Measurements from ENCODE around the gene PTPN12. TPM values are rescaled to one million over a fixed set of nuclear protein-coding genes. Genes with fewer than 3 reads are reported as not detected.
"Not testable (repeated sequence)": the region's sequence is repeated elsewhere in the genome, so short reads cannot be mapped to it uniquely, and the experiment has no call there.

Gene PTPN12
- total RNA-seq, 2 donors from 2014 or later, result 47.5 to 60.4 TPM

DNA sequence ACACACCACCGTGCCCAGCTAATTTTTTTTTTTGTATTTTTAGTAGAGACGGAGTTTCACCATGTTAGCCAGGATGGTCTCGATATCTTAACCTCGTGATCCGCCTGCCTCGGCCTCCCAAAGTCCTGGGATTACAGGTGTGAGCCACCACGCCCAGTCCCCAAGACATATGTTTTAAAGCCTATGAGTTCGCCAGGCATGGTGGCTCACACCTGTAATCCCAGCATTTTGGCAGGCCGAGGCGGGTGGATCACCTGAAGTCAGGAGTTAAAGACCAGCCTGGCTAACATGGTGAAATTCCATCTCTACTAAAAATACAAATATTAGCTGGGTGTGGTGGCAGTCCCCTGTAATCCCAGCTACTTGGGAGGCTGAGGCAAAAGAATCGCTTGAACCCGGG is 115.7 kb downstream of the PTPN12 start:
- DNase-seq, ATAC-seq: not testable (repeated sequence)
- intact Hi-C loops (cut with DNase I), result loop anchor here (10.0 kb wide), 2 partner anchors 102 to 282 kb away; no protein-coding TSS in a partner anchor

DNA sequence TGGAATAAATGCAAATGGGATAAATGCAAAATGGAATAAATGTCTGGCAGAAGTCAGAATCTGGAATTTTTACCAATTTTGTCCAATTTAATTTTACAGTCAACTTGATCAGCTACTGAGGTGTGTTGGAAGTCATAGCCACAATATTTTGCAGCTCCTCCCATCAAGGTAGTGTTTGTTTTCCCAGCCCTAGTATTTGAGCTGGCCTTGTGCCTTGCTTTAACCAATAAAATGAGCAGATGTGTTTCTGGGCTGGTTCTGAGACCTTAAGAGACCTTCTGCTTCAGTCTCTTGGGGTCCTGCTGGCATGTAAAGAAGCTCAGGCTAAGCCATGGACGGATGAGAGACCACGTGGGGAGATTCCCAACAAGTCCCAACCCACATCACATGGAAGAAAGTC is 116.5 kb downstream of the PTPN12 start:
- DNase-seq (no peak), ATAC-seq (no peak)
- intact Hi-C loops (cut with DNase I), result loop anchor here (10.0 kb wide), 2 partner anchors 101 to 281 kb away; no protein-coding TSS in a partner anchor

DNA sequence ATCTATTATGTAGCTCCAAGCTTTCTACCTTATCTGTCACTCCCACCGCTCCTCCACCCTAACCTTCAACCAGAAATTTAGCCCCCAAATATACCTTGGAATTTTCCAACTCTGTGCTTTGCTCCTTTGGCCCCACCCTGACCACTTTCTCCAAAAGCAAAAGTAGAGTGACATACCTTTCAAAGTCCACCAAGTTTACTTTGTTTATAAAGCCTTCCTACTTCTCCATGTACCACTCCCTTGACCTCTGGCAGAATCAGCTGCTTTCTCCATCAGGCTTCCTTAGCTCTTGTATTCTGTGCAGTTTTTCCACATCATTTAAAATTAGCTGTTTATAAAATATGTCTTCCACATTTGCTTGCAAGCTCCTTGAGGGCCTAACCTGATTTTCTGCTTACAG is 118.3 kb downstream of the PTPN12 start:
- no peak for ATAC-seq
- DNase-seq, result no peak
- intact Hi-C loops (cut with DNase I), result loop anchor here (10.0 kb wide), 2 partner anchors 99 to 279 kb away; no protein-coding TSS in a partner anchor

DNA sequence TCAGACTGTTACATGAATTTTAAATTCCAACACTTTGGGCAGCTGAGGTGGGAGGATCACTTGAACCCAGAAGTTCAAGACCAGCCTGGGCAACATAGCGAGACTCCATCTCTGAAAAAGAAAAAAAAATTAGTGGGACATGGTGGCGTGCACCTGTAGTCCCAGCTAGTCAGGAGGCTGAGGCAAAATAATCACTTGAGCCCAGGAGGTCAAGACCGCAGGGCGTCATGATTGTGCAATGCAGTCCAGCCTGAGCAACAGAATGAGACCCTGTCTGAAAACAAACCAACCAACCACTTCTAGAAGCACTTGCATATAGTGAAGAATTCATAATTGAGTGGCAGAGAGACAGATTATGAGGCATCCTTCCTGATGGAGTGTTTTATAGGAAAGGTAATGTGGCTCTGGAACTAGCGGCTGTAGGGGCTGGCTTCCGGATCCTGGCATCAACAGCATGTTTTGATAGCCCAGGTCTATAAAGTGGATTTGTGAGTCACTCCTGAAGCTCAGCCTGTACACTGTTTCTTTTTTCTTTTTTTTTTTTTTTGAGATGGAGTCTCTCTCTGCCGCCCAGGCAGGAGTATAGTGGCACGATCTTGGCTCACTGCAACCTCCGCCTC is 118.9 kb downstream of the PTPN12 start:
- intact Hi-C loops (cut with DNase I), result loop anchor here (10.0 kb wide), 2 partner anchors 99 to 279 kb away; no protein-coding TSS in a partner anchor
- DNase-seq, result no peak
- no peak for ATAC-seq

DNA sequence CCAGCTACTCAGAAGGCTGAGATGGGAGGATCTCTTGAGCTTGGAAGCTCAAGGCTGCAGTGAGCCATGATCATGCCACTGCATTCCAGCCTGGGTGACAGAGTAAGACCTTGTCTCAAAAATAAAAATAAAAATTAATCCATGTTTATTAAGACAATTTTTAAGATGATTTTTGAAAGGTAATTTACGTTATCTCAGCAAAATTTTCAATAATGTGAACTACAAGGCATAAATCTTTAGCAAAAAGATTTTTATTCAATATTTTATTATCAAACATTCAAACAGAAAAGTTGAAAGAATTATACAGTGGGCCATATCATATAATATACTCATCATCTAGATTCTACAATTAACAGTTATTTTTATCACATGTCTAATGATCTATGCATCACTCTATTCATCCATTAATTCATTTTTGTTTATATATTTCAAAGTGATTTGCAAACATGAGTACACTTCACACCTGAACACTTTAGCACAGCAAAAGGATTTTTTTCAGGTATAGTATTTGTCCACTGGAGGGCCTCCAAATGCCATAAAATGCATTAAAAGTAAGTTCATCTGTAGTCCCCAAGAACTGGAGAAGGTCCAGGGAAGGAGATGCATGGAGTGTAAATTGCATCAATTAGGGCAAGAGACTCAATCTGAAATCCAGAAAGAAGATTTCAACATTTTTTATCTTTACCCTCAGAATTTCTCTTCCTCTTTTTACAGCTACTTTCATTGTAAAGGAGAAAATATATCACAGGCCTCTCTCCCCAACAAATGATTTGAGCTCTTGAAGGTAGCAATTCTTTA is 120.5 kb downstream of the PTPN12 start:
- DNase-seq, result no peak
- peak in 1 of 2 donors; percentile 35 for ATAC-seq
- intact Hi-C loops (cut with DNase I), result loop anchor here (2.0 to 10.0 kb wide), 3 partner anchors 97 to 277 kb away; no protein-coding TSS in a partner anchor

DNA sequence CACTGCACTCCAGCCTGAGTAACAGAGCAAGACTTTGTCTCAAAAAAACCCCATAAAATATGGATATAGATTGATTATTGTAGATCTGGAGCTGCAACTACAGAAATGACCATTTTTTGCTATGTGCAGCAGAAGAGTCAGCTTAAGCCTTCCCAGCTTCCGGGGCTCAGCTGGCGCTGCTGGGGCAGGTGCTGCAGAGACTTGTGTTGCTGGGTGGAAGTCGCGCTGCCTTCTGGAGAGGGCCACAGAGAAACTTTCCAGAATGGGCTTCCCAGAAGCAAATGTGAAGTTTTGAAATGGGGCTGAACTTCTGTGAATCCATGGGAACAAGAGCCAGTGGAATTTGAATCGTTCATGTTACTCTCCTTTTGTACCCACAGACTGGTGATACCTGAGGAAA is 121.8 kb downstream of the PTPN12 start:
- no peak for DNase-seq
- no peak for ATAC-seq
- intact Hi-C loops (cut with DNase I), result loop anchor here (2.0 to 10.0 kb wide), 3 partner anchors 96 to 276 kb away; no protein-coding TSS in a partner anchor

DNA sequence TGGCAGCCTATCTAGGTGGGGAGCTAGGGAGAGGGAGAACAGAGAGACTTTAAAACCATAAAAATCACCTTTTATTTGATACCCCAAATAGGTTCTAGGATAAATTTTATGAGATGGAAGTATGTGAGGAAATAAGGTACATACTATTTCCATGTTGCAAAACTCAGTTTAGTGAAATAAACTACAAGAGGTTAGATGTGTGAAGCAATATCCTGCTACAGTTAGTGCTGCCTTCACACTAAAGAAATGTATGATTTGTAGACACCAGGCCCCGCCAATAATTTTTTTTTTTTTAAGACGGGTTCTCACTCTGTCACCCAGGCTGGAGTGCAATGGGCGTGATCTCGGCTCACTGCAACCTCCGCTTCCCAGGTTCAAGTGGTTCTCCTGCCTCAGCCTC is 124.7 kb downstream of the PTPN12 start:
- intact Hi-C loops (cut with DNase I), result no loop called here
- DNase-seq (no peak), ATAC-seq (no peak)

DNA sequence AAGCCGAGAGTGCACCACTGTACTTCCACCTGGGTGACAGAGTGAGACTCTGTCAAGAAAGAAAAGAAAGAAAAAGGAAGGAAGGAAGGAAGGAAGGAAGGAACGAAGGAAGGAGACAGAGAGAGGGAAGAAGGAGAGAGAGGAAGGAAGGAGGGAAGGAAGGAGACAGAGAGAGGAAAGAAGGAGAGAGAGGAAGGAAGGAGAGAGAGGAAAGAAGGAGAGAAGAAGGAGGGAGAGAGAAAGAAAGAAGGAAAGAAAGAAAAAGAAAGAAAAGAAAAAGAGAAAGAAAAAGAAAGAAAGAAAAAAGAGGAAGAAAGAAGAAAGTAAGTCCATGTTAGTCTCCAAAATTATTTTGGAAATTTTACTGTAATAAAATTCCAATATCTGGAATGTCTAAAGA is 125.8 kb downstream of the PTPN12 start:
- DNase-seq (no peak), ATAC-seq (no peak)
- intact Hi-C loops (cut with DNase I), result no loop called here

DNA sequence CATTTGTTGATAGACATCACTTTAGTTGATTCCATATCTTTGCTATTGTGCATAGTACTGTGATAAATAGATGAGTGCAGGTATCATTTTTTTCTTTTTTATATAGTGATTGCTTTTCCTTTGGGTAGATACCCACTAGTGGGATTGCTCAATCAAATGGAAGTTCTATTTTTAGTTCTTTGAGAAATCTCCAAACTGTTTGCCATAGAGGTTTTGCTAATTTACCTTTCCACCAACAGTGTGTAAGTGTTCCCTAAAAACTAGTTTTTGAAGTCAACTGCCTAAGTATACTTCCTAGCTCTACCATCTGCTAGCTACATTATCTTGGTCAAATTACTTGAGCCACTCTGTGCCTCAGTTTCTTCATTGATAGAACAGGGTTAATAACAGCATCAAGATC is 127.6 kb downstream of the PTPN12 start:
- intact Hi-C loops (cut with DNase I), result no loop called here
- DNase-seq (no peak), ATAC-seq (no peak)

DNA sequence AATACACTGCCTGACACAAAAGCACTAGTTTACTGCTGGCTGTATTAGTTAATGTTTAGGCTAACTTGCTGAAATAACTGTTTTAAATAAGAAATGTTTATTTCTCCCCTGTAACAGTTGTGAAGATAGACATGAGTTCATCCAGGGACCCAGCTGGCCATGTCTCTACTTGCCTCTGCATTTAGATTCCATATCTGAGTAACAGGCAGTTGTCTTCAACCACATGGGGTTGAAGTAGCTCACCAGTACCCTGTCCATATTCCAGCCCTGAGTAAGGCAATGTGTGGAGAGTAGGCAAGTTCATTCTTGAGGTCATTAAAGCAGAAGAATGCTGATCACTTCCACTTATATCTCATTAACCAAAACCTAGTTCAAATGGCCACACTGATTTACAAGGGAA is 128.1 kb downstream of the PTPN12 start:
- intact Hi-C loops (cut with DNase I), result no loop called here
- DNase-seq (no peak), ATAC-seq (no peak)

DNA sequence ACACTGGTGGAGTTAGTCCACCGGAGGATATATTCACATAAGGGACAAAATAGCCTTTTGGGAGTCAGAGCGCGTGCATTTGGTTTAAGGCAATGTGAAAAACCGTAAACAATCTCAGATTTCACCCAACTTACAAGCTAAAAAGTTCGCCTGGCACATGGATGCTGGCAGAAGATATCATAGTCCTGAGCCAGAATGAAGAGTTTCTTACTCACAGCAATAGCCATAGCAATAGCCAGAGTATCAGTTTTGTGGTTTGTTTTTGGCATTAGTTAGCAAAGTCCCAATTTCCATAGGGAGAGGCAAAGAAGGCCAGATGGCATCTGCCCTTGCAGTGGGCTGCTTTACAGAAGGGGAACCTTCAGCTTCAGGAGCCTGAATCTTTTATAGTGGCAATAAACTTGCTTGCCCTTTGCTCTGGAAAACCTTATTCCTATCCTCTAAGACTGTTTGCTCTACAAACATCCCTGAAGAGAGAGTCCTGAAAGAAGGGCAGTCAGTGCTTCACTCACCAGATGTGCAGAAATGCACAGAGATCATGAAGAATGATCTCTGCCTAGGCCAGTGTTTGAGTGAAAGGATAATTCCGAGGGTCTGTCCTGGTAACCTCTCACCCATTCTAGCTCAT is 130.5 kb downstream of the PTPN12 start:
- DNase-seq, result no peak
- intact Hi-C loops (cut with DNase I), result no loop called here
- ATAC-seq, result no peak

DNA sequence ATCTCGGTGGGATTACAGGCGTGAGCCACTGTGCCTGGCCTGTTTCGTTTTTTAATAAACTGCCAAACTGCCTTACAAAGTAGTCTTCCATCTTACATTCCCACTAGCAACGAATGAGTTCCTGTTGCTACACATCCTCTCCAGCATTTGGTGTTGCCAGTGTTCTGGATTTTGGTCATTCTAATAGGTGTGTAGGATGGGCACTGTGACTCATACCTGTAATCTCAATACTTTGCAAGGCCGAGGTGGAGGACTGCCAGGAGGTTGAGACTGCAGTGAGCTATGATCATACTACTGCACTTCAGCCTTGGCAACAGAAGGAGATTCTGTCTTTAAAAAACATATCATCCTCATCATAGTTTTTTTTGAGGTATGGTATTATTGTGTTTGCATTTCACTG is 137.8 kb downstream of the PTPN12 start:
- intact Hi-C loops (cut with DNase I), result no loop called here
- ATAC-seq, result peak in 1 of 2 donors; percentile 95
- DNase-seq, result peak; percentile 35

DNA sequence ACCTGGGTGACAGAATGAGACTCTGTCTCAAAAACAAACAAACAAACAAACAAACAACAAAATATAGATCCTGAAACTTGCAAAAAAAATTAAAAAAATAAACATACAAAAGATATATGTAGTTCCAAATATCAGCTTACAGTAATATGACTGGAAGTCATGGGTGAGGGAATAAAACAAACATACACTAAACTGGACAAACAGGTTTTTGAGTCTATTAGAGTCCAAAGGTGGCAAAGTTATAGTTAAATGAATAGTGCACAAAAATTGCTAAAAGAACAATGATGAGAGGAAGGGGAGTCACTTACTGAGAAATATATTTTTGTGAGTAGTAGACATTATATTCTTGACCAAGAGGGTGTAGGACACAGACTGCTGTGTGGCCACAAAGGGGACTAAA is 142.5 kb downstream of the PTPN12 start:
- ATAC-seq, result no peak
- intact Hi-C loops (cut with DNase I), result no loop called here
- DNase-seq, result no peak

DNA sequence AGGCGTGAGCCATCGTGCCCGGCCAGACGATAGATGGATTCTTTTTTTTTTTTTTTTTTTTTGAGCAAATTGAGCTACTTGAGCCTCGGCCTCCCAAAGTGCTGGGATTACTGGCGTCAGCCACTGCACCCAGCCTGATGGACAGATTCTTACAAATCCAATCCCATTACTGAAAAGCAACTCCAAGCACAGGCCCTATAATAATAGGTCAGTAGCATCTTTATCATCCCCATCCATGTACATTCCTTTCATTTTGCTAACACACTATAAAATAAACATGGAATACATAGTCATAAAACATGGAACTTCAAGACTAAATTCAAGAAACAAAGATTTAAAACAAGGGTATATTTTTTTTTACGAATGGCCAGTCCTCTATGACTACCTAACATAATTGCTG is 143.2 kb downstream of the PTPN12 start:
- intact Hi-C loops (cut with DNase I), result no loop called here

DNA sequence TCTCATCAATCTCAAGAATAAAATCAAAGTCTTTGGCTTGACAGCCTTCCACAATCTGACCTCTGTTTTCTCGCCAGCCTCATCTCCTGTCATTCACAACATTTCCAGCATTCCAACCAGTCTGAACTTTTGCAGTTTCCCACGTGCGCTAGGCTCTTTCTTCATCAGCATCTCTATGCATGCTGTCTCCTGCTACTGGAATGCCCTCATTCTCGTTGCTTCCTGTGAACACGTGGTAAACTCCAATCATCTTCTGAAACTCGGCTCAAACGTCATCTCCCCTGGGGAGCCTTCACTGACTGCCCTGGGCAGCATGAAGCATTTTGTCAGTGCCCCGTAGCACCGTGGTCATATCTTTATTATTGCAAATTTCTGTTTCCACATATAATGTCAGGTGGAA is 146.9 kb downstream of the PTPN12 start:
- intact Hi-C loops (cut with DNase I), result no loop called here
- ATAC-seq (peak; percentile 70 to 93), DNase-seq (peak; percentile 67)

More for the DNA sequence above, 143.2 kb downstream of the PTPN12 start:
- ATAC-seq (no peak), DNase-seq (no peak)

DNA sequence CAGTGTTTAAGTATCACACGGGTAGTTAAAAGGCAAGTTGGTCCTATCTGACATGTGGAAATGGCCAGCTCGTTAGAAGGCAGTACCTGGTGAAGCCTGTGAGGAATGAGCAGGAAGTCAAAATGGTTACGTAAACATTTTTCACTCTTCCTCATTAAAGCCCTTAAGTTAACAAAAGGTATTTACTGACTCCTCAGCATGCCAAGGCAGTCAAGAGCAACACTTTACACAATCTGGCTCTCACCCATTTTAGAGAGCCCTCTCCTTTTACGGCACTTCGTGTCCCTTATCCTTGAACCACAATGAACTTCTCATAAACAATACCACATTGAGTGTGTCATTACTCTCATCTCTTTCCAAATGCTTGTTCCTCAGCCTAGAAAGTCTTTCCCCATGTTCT is 148.1 kb downstream of the PTPN12 start:
- DNase-seq (no peak), ATAC-seq (peak in 1 of 2 donors; percentile 47)
- intact Hi-C loops (cut with DNase I), result no loop called here

DNA sequence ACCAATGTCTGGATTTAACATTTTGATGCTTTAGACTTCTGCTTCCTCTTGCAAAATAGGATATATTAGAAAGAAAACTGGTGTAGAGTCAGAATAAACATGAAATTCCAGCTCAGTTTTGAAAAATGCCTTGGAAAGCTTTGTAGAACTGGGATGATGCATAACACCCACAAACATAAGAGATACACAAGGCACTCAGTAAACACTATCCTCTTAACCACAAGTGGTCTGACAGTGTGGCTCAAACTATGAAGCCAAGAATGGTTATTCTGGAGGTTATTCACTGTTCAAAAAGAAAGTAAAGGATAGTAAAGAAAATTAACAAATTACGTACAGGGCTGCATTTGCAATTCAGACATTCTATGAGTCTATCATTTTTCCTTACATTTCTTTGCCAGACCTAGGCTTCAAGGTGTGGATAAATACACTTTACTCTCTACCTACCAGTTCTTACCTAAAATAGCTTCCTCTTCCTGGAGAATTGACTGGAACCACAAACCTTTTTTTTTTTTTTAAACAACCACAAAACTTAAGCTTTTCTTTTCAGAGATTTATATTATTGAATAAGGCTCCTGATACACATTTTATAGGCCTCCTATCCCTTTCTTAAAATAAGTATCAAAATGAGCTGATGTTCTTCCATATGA is 150.1 kb downstream of the PTPN12 start:
- intact Hi-C loops (cut with DNase I), result no loop called here
- ATAC-seq, result no peak
- DNase-seq, result no peak

DNA sequence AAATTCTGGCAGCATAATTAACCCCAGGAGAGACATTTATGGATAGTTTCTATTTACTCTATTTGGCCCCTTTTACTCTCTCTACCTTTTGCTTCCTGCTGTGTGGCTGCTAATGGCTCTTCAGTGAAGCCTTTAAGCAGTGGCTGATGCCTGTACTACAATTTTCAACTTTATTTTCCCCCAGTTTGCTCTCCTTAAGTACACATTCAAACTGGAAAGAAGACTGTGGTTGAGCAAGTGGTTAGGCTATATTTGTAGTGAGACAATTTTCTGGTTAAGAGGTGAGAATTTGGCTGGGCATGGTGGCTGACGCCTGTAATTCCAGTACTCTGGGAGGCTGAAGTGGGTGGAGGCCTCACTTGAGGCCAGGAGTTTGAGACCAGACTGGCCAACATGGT is 150.7 kb downstream of the PTPN12 start:
- no peak for DNase-seq
- no peak for ATAC-seq
- intact Hi-C loops (cut with DNase I), result no loop called here
